OCI-LY7 (cell line): Measurements from ENCODE around the gene CCT8L2.
"Not testable (repeated sequence)": the region's sequence is repeated elsewhere in the genome, so short reads cannot be mapped to it uniquely, and the experiment has no call there.

Experiments used
- CTCF ChIP-seq: fragments of 200-600 bp; sonication (generic); conservative IDR thresholded peaks from 2 replicates; pipeline ENCODE4 v1.5.1; 2014; ENCODE audit warnings: mild to moderate bottlenecking, antibody characterized with exemption, low read length, moderate library complexity, mixed read lengths
- EZH2phosphoT487 ChIP-seq: fragments of 200-600 bp; sonication (generic); IDR thresholded peaks from 2 replicates; pipeline ENCODE4 v1.6.1; 2018; ENCODE audit warnings: low read depth, borderline replicate concordance, mild to moderate bottlenecking, mixed run types, antibody characterized with exemption, low read length, moderate library complexity, mixed read lengths

GRCh38 chr22:16602728-16603447 lies 10.3 kb upstream of the CCT8L2 start:
- TF ChIP-seq EZH2phosphoT487, CTCF: not testable (repeated sequence)
